GM19452 (cell line): ENCODE data around the gene MCTP2.

Source experiments
- ATAC-seq: cut with Tn5 transposase; IDR thresholded peaks from one replicate; pipeline ENCODE4 v1.9.1; 2021; ENCODE audit not compliant: unreplicated experiment

MCTP2 gene

GRCh38 chr15:94522125-94522524 is 290.8 kb downstream of the MCTP2 start:
- no peak for ATAC-seq

- ATAC-seq = no peak
These were observed 292.5 kb downstream of the MCTP2 start for GRCh38 chr15:94523873-94524272.

- ATAC-seq = no peak
These were observed 293.2 kb downstream of the MCTP2 start for GRCh38 chr15:94524565-94524964.

- ATAC-seq = no peak
These were observed 294.8 kb downstream of the MCTP2 start for GRCh38 chr15:94526071-94526689.

GRCh38 chr15:94532226-94532625 is 300.9 kb downstream of the MCTP2 start:
- ATAC-seq = no peak
